Endodermal cell (in vitro differentiated cells): Measurements from ENCODE around the gene SGCD. TPM values are rescaled to one million over a fixed set of nuclear protein-coding genes. Genes with fewer than 3 reads are reported as not detected.

ENCODE experiments used
- DNase-seq: peaks from one replicate; pipeline ENCODE4 v3.0.0-alpha.2; 2017
- H3K27ac ChIP-seq: 2 replicates; pipeline ENCODE4 v1.5.1; 2013; ENCODE audit warnings: mild to moderate bottlenecking, low read depth, low read length, moderate library complexity
- H3K27me3 ChIP-seq: 2 replicates; pipeline ENCODE4 v1.6.1; 2013; ENCODE audit warnings: mild to moderate bottlenecking, low read length, moderate library complexity; ENCODE audit not compliant: insufficient read depth, control insufficient read depth, poor library complexity, severe bottlenecking
- H3K36me3 ChIP-seq: 2 replicates; pipeline ENCODE4 v1.7.0; 2013; ENCODE audit warnings: mild to moderate bottlenecking, low read length, moderate library complexity; ENCODE audit not compliant: control insufficient read depth, insufficient read depth
- H3K4me1 ChIP-seq: one replicate; pipeline ENCODE4 v1.7.0; 2013; ENCODE audit warnings: low read length; ENCODE audit not compliant: control insufficient read depth, insufficient read depth
- H3K4me3 ChIP-seq: 2 replicates; pipeline ENCODE4 v1.5.1; 2013; ENCODE audit warnings: mild to moderate bottlenecking, low read length, moderate library complexity
- H3K9ac ChIP-seq: 2 replicates; pipeline ENCODE4 v1.6.1; 2013; ENCODE audit warnings: mild to moderate bottlenecking, low read length, moderate library complexity; ENCODE audit not compliant: poor library complexity, severe bottlenecking; ENCODE audit errors: extremely low read depth
- H3K9me3 ChIP-seq: 2 replicates; pipeline ENCODE4 v1.6.1; 2013; ENCODE audit warnings: mild to moderate bottlenecking, low read length, moderate library complexity; ENCODE audit not compliant: control insufficient read depth
- H3K27ac Mint-ChIP-seq: 2 replicates; pipeline ENCODE4 v1.8.0; 2020; ENCODE audit warnings: mixed read lengths
- H3K27me3 Mint-ChIP-seq: 2 replicates; pipeline ENCODE4 v1.8.0; 2021; ENCODE audit warnings: mild to moderate bottlenecking, mixed read lengths; ENCODE audit not compliant: insufficient read depth
- H3K36me3 Mint-ChIP-seq: 2 replicates; pipeline ENCODE4 v1.8.0; 2020; ENCODE audit warnings: low read depth, mixed read lengths
- H3K4me1 Mint-ChIP-seq: 2 replicates; pipeline ENCODE4 v1.8.0; 2020; ENCODE audit warnings: mixed read lengths
- H3K4me3 Mint-ChIP-seq: 2 replicates; pipeline ENCODE4 v1.8.0; 2020; ENCODE audit warnings: mild to moderate bottlenecking, moderate library complexity, mixed read lengths
- H3K9me3 Mint-ChIP-seq: 2 replicates; pipeline ENCODE4 v1.8.0; 2020; ENCODE audit warnings: mild to moderate bottlenecking, mixed read lengths
- WGBS, 2 experiments: methylation state at CpG; one replicate each; pipeline versions ENCODE4 v1.1.5 to v1.1.7; 2013; ENCODE audit warnings: missing lambda C conversion rate in 2 of 2, mixed read lengths in 1 of 2; ENCODE audit not compliant: insufficient coverage in 1 of 2, insufficient read length in 1 of 2; 5-methylcytosine and 5-hydroxymethylcytosine counted together
- total RNA-seq, 2 donors: library from RNA; stranded (reverse); fragmentation: NEBNext Ultra II Directional in 1 of 2; extraction: Animal tissue kit (Norgen Biotek cat#: 25700) in 1 of 2; gene quantifications; 2 replicates in 1 of 2; 3 replicates in 1 of 2; pipeline ENCODE4 v1.2.1, GENCODE V29; 2021
- TF ChIP-seq, protein P1 (sequence below): fragments of 200-600 bp; sonication (generic); conservative IDR thresholded peaks from 2 replicates; pipeline ENCODE4 v1.5.0; 2021; ENCODE audit warnings: antibody characterized with exemption, mild to moderate bottlenecking

The SGCD gene
- total RNA-seq, 2 donors from 2014 or later = 0.04 to 0.42 TPM

DNA sequence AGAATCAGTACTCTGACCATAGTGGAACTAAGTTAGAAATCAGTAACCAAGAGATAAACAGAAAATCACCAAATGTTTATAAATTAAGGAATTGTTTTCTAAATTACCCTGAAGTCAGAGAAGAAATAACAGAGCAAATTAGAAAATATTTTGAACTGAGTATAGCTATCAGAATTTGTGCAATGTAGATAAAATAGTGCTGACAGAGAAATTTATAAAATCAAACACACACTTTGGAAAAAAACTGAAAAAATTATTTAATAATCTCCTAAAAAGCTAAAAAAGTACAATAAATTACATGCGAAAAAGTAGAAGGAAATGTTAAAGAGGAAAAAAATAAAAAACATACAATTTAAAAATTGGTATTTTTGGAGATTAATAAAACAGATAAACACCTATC is 486.0 kb downstream of the SGCD start:
- Mint-ChIP-seq H3K9me3 (peaks cover 12% of the 10 kb centered on the region), H3K27ac (no peak overlapping the region), H3K36me3 (no peaks in the 10 kb centered on the region), H3K27me3 (no peaks in the 10 kb centered on the region), H3K4me3 (no peak overlapping the region), H3K4me1 (no peaks in the 10 kb centered on the region)
- no peak overlapping the region for H3K4me3 ChIP-seq
- DNase-seq = no peak
- H3K4me1 ChIP-seq = no peaks in the 10 kb centered on the region
- H3K27ac ChIP-seq = no peak overlapping the region
- no peaks in the 10 kb centered on the region for H3K36me3 ChIP-seq
- H3K9me3 ChIP-seq = no peaks in the 10 kb centered on the region
- whole genome bisulfite sequencing, 2 experiments = no CpG with 5 or more reads among the region's 1 CpG
- TF ChIP-seq, protein P1, sequence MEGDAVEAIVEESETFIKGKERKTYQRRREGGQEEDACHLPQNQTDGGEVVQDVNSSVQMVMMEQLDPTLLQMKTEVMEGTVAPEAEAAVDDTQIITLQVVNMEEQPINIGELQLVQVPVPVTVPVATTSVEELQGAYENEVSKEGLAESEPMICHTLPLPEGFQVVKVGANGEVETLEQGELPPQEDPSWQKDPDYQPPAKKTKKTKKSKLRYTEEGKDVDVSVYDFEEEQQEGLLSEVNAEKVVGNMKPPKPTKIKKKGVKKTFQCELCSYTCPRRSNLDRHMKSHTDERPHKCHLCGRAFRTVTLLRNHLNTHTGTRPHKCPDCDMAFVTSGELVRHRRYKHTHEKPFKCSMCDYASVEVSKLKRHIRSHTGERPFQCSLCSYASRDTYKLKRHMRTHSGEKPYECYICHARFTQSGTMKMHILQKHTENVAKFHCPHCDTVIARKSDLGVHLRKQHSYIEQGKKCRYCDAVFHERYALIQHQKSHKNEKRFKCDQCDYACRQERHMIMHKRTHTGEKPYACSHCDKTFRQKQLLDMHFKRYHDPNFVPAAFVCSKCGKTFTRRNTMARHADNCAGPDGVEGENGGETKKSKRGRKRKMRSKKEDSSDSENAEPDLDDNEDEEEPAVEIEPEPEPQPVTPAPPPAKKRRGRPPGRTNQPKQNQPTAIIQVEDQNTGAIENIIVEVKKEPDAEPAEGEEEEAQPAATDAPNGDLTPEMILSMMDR = no peak
- no peak overlapping the region for H3K9ac ChIP-seq
- H3K27me3 ChIP-seq = no peaks in the 10 kb centered on the region

DNA sequence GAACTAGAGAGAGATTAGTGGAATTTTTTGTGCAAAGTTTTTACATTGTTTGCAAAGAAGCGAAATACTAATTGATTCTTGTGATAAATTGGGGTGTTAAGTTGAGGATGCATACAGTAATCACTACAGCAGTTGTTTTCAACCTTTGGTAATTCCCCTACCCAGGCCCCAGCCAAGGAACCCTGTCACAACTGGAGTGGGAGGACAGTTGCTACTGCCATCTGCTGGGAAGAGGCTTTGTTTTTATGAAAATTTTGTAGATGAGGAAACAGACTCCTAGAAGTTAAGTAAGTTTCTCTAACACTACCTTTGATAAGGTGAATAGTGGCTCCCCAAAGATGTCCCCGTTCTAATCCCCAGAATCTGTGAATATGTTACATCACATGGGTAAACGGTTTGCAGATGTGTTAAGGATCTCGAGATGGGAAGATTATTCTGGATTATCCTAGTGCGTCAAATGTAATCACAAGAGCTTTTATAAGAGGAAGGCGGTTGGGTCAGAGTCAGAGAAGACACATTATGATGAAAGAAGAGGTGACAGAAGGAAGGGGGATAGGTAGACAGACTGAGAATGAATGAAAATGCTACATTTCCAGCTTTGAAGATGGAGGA is 489.1 kb downstream of the SGCD start:
- Mint-ChIP-seq H3K4me3 (no peak overlapping the region), H3K36me3 (no peaks in the 10 kb centered on the region), H3K27ac (no peak overlapping the region), H3K9me3 (peaks cover 6% of the 10 kb centered on the region), H3K27me3 (peaks cover 7% of the 10 kb centered on the region), H3K4me1 (no peaks in the 10 kb centered on the region)
- Histone ChIP-seq H3K9ac (no peak overlapping the region), H3K27me3 (peaks cover 10% of the 10 kb centered on the region), H3K4me1 (no peaks in the 10 kb centered on the region), H3K4me3 (no peak overlapping the region), H3K9me3 (no peaks in the 10 kb centered on the region), H3K27ac (no peak overlapping the region), H3K36me3 (no peaks in the 10 kb centered on the region)
- DNase-seq = peak; percentile 77
- WGBS, 2 experiments = 66 to 90% methylated on average over 4 to 6 of the region's 6 CpGs
- TF ChIP-seq, protein P1 = peak; percentile 82
